Hepatocyte (in vitro differentiated cells): Measurements from ENCODE around the gene PRRG3.

Experiments
- CTCF ChIP-seq: fragments of 200-600 bp; sonication (generic); IDR thresholded peaks from 2 replicates; pipeline ENCODE4 v1.5.1; 2016; ENCODE audit warnings: antibody characterized with exemption, mild to moderate bottlenecking; ENCODE audit not compliant: poor library complexity
- EZH2phosphoT487 ChIP-seq: fragments of 200-600 bp; sonication (generic); IDR thresholded peaks from one replicate; pipeline ENCODE4 v1.6.1; 2018; ENCODE audit warnings: antibody characterized with exemption, mild to moderate bottlenecking, low read depth, moderate library complexity; ENCODE audit not compliant: unreplicated experiment, severe bottlenecking

- TF ChIP-seq CTCF (peak; percentile 49), EZH2phosphoT487 (no peak)
Observed at GRCh38 chrX:151680805-151681204, 14.5 kb upstream of the PRRG3 start.
